Subcutaneous abdominal adipose tissue (tissue), 5 donors: Measurements from ENCODE around the gene GPR42.
"Not testable (repeated sequence)": the region's sequence is repeated elsewhere in the genome, so short reads cannot be mapped to it uniquely, and the experiment has no call there.

Experiments
- H3K27ac ChIP-seq: one replicate; pipeline ENCODE4 v1.7.0; 2013; ENCODE audit warnings: low read depth, mild to moderate bottlenecking, inconsistent platforms, low read length, moderate library complexity
- H3K27me3 ChIP-seq, 5 donors: one replicate each; pipeline ENCODE4 v1.7.0; 2013; ENCODE audit warnings: low read length in 5 of 5, inconsistent platforms in 1 of 5; ENCODE audit not compliant: control insufficient read depth in 5 of 5, insufficient read depth in 4 of 5
- H3K36me3 ChIP-seq, 5 donors: one replicate each; pipeline ENCODE4 v1.7.0; 2013; ENCODE audit warnings: low read length in 5 of 5; ENCODE audit not compliant: control insufficient read depth in 5 of 5, insufficient read depth in 5 of 5
- H3K4me1 ChIP-seq, 5 donors: one replicate each; pipeline ENCODE4 v1.7.0; 2013; ENCODE audit warnings: low read length in 5 of 5, mild to moderate bottlenecking in 3 of 5, moderate library complexity in 1 of 5; ENCODE audit not compliant: control insufficient read depth in 5 of 5, insufficient read depth in 5 of 5
- H3K4me3 ChIP-seq, 5 donors: one replicate each; pipeline ENCODE4 v1.7.0; 2013; ENCODE audit warnings: low read length in 5 of 5, low read depth in 1 of 5
- H3K9ac ChIP-seq, 5 donors: one replicate each; pipeline ENCODE4 v1.7.0; 2013; ENCODE audit warnings: low read length in 5 of 5, mild to moderate bottlenecking in 4 of 5, moderate library complexity in 3 of 5
- H3K9me3 ChIP-seq, 5 donors: one replicate each; pipeline ENCODE4 v1.7.0; 2013; ENCODE audit warnings: low read length in 5 of 5; ENCODE audit not compliant: control insufficient read depth in 5 of 5
- donor health status: healthy.
- donor health status: healthy.
- donor health status: healthy.
- donor health status: healthy.
- donor health status: healthy.

Gene GPR42

GRCh38 chr19:35352448-35353304, 18.2 kb upstream of the GPR42 start:
- Histone ChIP-seq H3K9me3 (no peaks in the 10 kb centered on the region), H3K27me3 (peaks cover 0 to 8% (median 0%) of the 10 kb centered on the region in 5 donors), H3K4me3 (no peak overlapping the region), H3K27ac (no peak overlapping the region), H3K9ac (no peak overlapping the region), H3K36me3 (no peaks in the 10 kb centered on the region), H3K4me1 (peaks cover 1 to 23% (median 14%) of the 10 kb centered on the region in 5 donors)

GRCh38 chr19:35353635-35354034, 17.2 kb upstream of the GPR42 start:
- Histone ChIP-seq H3K4me1 (peaks cover 1 to 25% (median 22%) of the 10 kb centered on the region in 5 donors), H3K27me3 (peaks cover 0 to 8% (median 0%) of the 10 kb centered on the region in 5 donors), H3K36me3 (no peaks in the 10 kb centered on the region), H3K9me3 (no peaks in the 10 kb centered on the region), H3K27ac (no peak overlapping the region), H3K9ac (no peak overlapping the region), H3K4me3 (no peak overlapping the region)

GRCh38 chr19:35354898-35355297, 16.0 kb upstream of the GPR42 start:
- no peak overlapping the region for H3K27ac ChIP-seq
- no peak overlapping the region for H3K4me3 ChIP-seq
- H3K9me3 ChIP-seq = no peaks in the 10 kb centered on the region
- H3K4me1 ChIP-seq = peaks cover 1 to 25% (median 22%) of the 10 kb centered on the region in 5 donors
- peaks cover 0 to 3% (median 0%) of the 10 kb centered on the region in 5 donors for H3K27me3 ChIP-seq
- H3K36me3 ChIP-seq = no peaks in the 10 kb centered on the region
- no peak overlapping the region for H3K9ac ChIP-seq

- no peaks in the 10 kb centered on the region for H3K9me3 ChIP-seq
- no peaks in the 10 kb centered on the region for H3K36me3 ChIP-seq
- no peaks in the 10 kb centered on the region for H3K27me3 ChIP-seq
- peaks cover 1 to 25% (median 22%) of the 10 kb centered on the region in 5 donors for H3K4me1 ChIP-seq
- H3K4me3 ChIP-seq = no peak overlapping the region
- H3K9ac ChIP-seq = no peak overlapping the region
- no peak overlapping the region for H3K27ac ChIP-seq
Measured at GRCh38 chr19:35355791-35356460, 14.9 kb upstream of the GPR42 start.

- Histone ChIP-seq H3K9ac (no peak within 1 kb of the TSS), H3K27ac (no peak within 1 kb of the TSS), H3K27me3 (peaks cover 0 to 13% (median 2%) of the 10 kb centered on the region in 5 donors), H3K9me3 (no peaks in the 10 kb centered on the region), H3K36me3 (no peaks in the 10 kb centered on the region), H3K4me1 (peaks cover 1 to 21% (median 18%) of the 10 kb centered on the region in 5 donors), H3K4me3 (peak within 1 kb of the TSS in 4 of 5 donors; percentile 13 to 31 (median 22))
Measured at GRCh38 chr19:35357867-35358573, 12.8 kb upstream of the GPR42 start, which contains the start of gene FFAR3. TSS of gene FFAR3 (plus strand) at chr19:35358460. CDS start at chr19:35358891, 431 bp downstream.

GRCh38 chr19:35358834-35359233, 12.0 kb upstream of the GPR42 start:
- peaks cover 1 to 21% (median 18%) of the 10 kb centered on the region in 5 donors for H3K4me1 ChIP-seq
- H3K9ac ChIP-seq, H3K4me3 ChIP-seq, H3K36me3 ChIP-seq, H3K27ac ChIP-seq, H3K9me3 ChIP-seq: not testable (repeated sequence)
- peaks cover 0 to 13% (median 3%) of the 10 kb centered on the region in 5 donors for H3K27me3 ChIP-seq

GRCh38 chr19:35359395-35359794, 11.5 kb upstream of the GPR42 start:
- not testable (repeated sequence) for H3K4me3 ChIP-seq, H3K9me3 ChIP-seq, H3K9ac ChIP-seq, H3K27ac ChIP-seq, H3K36me3 ChIP-seq
- Histone ChIP-seq H3K27me3 (peaks cover 0 to 13% (median 3%) of the 10 kb centered on the region in 5 donors), H3K4me1 (peaks cover 1 to 21% (median 18%) of the 10 kb centered on the region in 5 donors)

- not testable (repeated sequence) for H3K9ac ChIP-seq, H3K36me3 ChIP-seq, H3K27ac ChIP-seq, H3K9me3 ChIP-seq, H3K4me3 ChIP-seq
- peaks cover 0 to 13% (median 3%) of the 10 kb centered on the region in 5 donors for H3K27me3 ChIP-seq
- H3K4me1 ChIP-seq = peaks cover 1 to 21% (median 18%) of the 10 kb centered on the region in 5 donors
Measured at GRCh38 chr19:35360081-35360480, 10.8 kb upstream of the GPR42 start.

- no peak overlapping the region for H3K4me3 ChIP-seq
- no peaks in the 10 kb centered on the region for H3K36me3 ChIP-seq
- H3K27me3 ChIP-seq = peaks cover 0 to 13% (median 3%) of the 10 kb centered on the region in 5 donors
- H3K9ac ChIP-seq = no peak overlapping the region
- peaks cover 1 to 15% (median 12%) of the 10 kb centered on the region in 5 donors for H3K4me1 ChIP-seq
- H3K9me3 ChIP-seq = no peaks in the 10 kb centered on the region
- H3K27ac ChIP-seq = no peak overlapping the region
Measured at GRCh38 chr19:35360880-35361420, 9.9 kb upstream of the GPR42 start.
